DND-41 (cell line): ENCODE data around the gene RAD17.

Experiments
- CTCF ChIP-seq: IDR thresholded peaks from 2 replicates; pipeline ENCODE4 v1.5.1; 2012; ENCODE audit warnings: borderline replicate concordance, low read length, moderate library complexity, mild to moderate bottlenecking; ENCODE audit not compliant: poor library complexity, severe bottlenecking; ENCODE audit errors: extremely low read depth
- EZH2 ChIP-seq: IDR thresholded peaks from 3 replicates; pipeline ENCODE4 v1.6.1; 2012; ENCODE audit warnings: borderline replicate concordance, low read depth, mild to moderate bottlenecking, moderate library complexity, low read length, inconsistent platforms; ENCODE audit not compliant: severe bottlenecking

GRCh38 chr5:69450116-69450515 lies 80.5 kb downstream of the RAD17 start:
- TF ChIP-seq EZH2 = no peak
- no peak for TF ChIP-seq CTCF
